Adipocyte (in vitro differentiated cells): ENCODE measurements around the gene GTF2F2.

Experiments used
- DNase-seq: peaks from one replicate; pipeline ENCODE4 v3.0.0-alpha.2; 2015; ENCODE audit warnings: low read depth
- H3K27me3 ChIP-seq: replicated peaks from 2 replicates; pipeline ENCODE4 v1.7.0; 2013; ENCODE audit warnings: mild to moderate bottlenecking, low read length, moderate library complexity; ENCODE audit not compliant: control insufficient read depth, insufficient read depth
- H3K36me3 ChIP-seq: 2 replicates; pipeline ENCODE4 v1.7.0; 2013; ENCODE audit warnings: low read length, mild to moderate bottlenecking, moderate library complexity; ENCODE audit not compliant: control insufficient read depth, insufficient read depth, severe bottlenecking
- H3K4me1 ChIP-seq: 2 replicates; pipeline ENCODE4 v1.7.0; 2013; ENCODE audit warnings: mild to moderate bottlenecking, low read length, moderate library complexity; ENCODE audit not compliant: control insufficient read depth, insufficient read depth
- H3K4me3 ChIP-seq: 2 replicates; pipeline ENCODE4 v1.7.0; 2013; ENCODE audit warnings: mild to moderate bottlenecking, low read length, moderate library complexity
- H3K9ac ChIP-seq: 2 replicates; pipeline ENCODE4 v1.7.0; 2013; ENCODE audit warnings: mild to moderate bottlenecking, low read length, moderate library complexity
- H3K9me3 ChIP-seq: 2 replicates; pipeline ENCODE4 v1.7.0; 2013; ENCODE audit warnings: mild to moderate bottlenecking, low read length, moderate library complexity; ENCODE audit not compliant: control insufficient read depth

Gene GTF2F2

GRCh38 chr13:45200701-45201232 lies 80.5 kb downstream of the GTF2F2 start, which contains the start of gene KCTD4:
TSS of gene KCTD4 (minus strand) at chr13:45201045. CDS start at chr13:45194567, 6,478 bp downstream.
- Histone ChIP-seq H3K4me1 (peaks cover 18% of the 10 kb centered on the region), H3K4me3 (no peak within 1 kb of the TSS), H3K9me3 (no peaks in the 10 kb centered on the region), H3K9ac (no peak within 1 kb of the TSS), H3K27me3 (no peaks in the 10 kb centered on the region), H3K36me3 (no peaks in the 10 kb centered on the region)
- peak; percentile 35 for DNase-seq

- Histone ChIP-seq H3K9ac (no peak overlapping the region), H3K36me3 (peaks cover 9% of the 10 kb centered on the region), H3K27me3 (no peaks in the 10 kb centered on the region), H3K9me3 (no peaks in the 10 kb centered on the region), H3K4me3 (no peak overlapping the region), H3K4me1 (peaks cover 27% of the 10 kb centered on the region)
- DNase-seq = no peak
Measured at GRCh38 chr13:45205124-45205523, 84.8 kb downstream of the GTF2F2 start.

- peak; percentile 92 for DNase-seq
- H3K9ac ChIP-seq = peak overlapping the region; percentile 60
- H3K4me1 ChIP-seq = peaks cover 20% of the 10 kb centered on the region
- no peaks in the 10 kb centered on the region for H3K27me3 ChIP-seq
- no peaks in the 10 kb centered on the region for H3K9me3 ChIP-seq
- peaks cover 15% of the 10 kb centered on the region for H3K36me3 ChIP-seq
- peak overlapping the region; percentile 59 for H3K4me3 ChIP-seq
Measured at GRCh38 chr13:45206340-45206739, 86.0 kb downstream of the GTF2F2 start.

GRCh38 chr13:45207319-45207718 lies 87.0 kb downstream of the GTF2F2 start:
- H3K9ac ChIP-seq = peak overlapping the region; percentile 60
- peaks cover 20% of the 10 kb centered on the region for H3K4me1 ChIP-seq
- peaks cover 15% of the 10 kb centered on the region for H3K36me3 ChIP-seq
- H3K9me3 ChIP-seq = no peaks in the 10 kb centered on the region
- H3K4me3 ChIP-seq = peak overlapping the region; percentile 36
- no peaks in the 10 kb centered on the region for H3K27me3 ChIP-seq
- peak; percentile 23 for DNase-seq

- peaks cover 20% of the 10 kb centered on the region for H3K4me1 ChIP-seq
- H3K36me3 ChIP-seq = peaks cover 15% of the 10 kb centered on the region
- no peak for DNase-seq
- H3K4me3 ChIP-seq = no peak overlapping the region
- no peaks in the 10 kb centered on the region for H3K27me3 ChIP-seq
- no peaks in the 10 kb centered on the region for H3K9me3 ChIP-seq
- H3K9ac ChIP-seq = no peak overlapping the region
Measured at GRCh38 chr13:45208132-45208531, 87.8 kb downstream of the GTF2F2 start.

- peak; percentile 72 for DNase-seq
- Histone ChIP-seq H3K4me1 (peaks cover 20% of the 10 kb centered on the region), H3K9me3 (no peaks in the 10 kb centered on the region)
Measured at GRCh38 chr13:45209229-45209628, 88.9 kb downstream of the GTF2F2 start.

GRCh38 chr13:45215392-45216077 lies 95.2 kb downstream of the GTF2F2 start:
- DNase-seq = no peak
- H3K4me3 ChIP-seq = no peak overlapping the region
- no peaks in the 10 kb centered on the region for H3K9me3 ChIP-seq
- H3K36me3 ChIP-seq = peaks cover 2% of the 10 kb centered on the region
- H3K4me1 ChIP-seq = peaks cover 16% of the 10 kb centered on the region
- H3K27me3 ChIP-seq = no peaks in the 10 kb centered on the region
- no peak overlapping the region for H3K9ac ChIP-seq

More at GRCh38 chr13:45209229-45209628, 88.9 kb downstream of the GTF2F2 start:
- H3K4me3 ChIP-seq = no peak overlapping the region
- H3K27me3 ChIP-seq = no peaks in the 10 kb centered on the region
- H3K9ac ChIP-seq = no peak overlapping the region
- H3K36me3 ChIP-seq = peaks cover 15% of the 10 kb centered on the region

GRCh38 chr13:45216193-45216592 lies 95.9 kb downstream of the GTF2F2 start:
- Histone ChIP-seq H3K9me3 (no peaks in the 10 kb centered on the region), H3K36me3 (no peaks in the 10 kb centered on the region), H3K27me3 (no peaks in the 10 kb centered on the region), H3K4me1 (peaks cover 16% of the 10 kb centered on the region), H3K4me3 (no peak overlapping the region), H3K9ac (no peak overlapping the region)
- no peak for DNase-seq

GRCh38 chr13:45218689-45219088 lies 98.4 kb downstream of the GTF2F2 start:
- H3K36me3 ChIP-seq = no peaks in the 10 kb centered on the region
- no peaks in the 10 kb centered on the region for H3K9me3 ChIP-seq
- H3K27me3 ChIP-seq = no peaks in the 10 kb centered on the region
- H3K4me3 ChIP-seq = no peak overlapping the region
- H3K4me1 ChIP-seq = peaks cover 16% of the 10 kb centered on the region
- H3K9ac ChIP-seq = peak overlapping the region; percentile 39
- no peak for DNase-seq

GRCh38 chr13:45219123-45219891 lies 99.0 kb downstream of the GTF2F2 start:
- Histone ChIP-seq H3K27me3 (no peaks in the 10 kb centered on the region), H3K9me3 (no peaks in the 10 kb centered on the region), H3K9ac (peak overlapping the region; percentile 39), H3K36me3 (no peaks in the 10 kb centered on the region), H3K4me1 (peaks cover 21% of the 10 kb centered on the region), H3K4me3 (peak overlapping the region; percentile 69)
- no peak for DNase-seq

- Histone ChIP-seq H3K4me3 (peak overlapping the region; percentile 69), H3K36me3 (no peaks in the 10 kb centered on the region), H3K9ac (peak overlapping the region; percentile 39), H3K27me3 (no peaks in the 10 kb centered on the region), H3K4me1 (peaks cover 27% of the 10 kb centered on the region), H3K9me3 (no peaks in the 10 kb centered on the region)
- peak; percentile 47 for DNase-seq
Measured at GRCh38 chr13:45219938-45220375, 99.6 kb downstream of the GTF2F2 start.
